ENCODE results near the gene SRXN1. TPM values are rescaled to one million over a fixed set of nuclear protein-coding genes. Genes with fewer than 3 reads are reported as not detected.

The SRXN1 gene
- total and polyA plus RNA-seq, 9 of the 15 experiments (the other 6 are each of a cell fraction or from before 2014, with no cell fraction given) = 6.8 to 36.4 (median 21.6) TPM

DNA sequence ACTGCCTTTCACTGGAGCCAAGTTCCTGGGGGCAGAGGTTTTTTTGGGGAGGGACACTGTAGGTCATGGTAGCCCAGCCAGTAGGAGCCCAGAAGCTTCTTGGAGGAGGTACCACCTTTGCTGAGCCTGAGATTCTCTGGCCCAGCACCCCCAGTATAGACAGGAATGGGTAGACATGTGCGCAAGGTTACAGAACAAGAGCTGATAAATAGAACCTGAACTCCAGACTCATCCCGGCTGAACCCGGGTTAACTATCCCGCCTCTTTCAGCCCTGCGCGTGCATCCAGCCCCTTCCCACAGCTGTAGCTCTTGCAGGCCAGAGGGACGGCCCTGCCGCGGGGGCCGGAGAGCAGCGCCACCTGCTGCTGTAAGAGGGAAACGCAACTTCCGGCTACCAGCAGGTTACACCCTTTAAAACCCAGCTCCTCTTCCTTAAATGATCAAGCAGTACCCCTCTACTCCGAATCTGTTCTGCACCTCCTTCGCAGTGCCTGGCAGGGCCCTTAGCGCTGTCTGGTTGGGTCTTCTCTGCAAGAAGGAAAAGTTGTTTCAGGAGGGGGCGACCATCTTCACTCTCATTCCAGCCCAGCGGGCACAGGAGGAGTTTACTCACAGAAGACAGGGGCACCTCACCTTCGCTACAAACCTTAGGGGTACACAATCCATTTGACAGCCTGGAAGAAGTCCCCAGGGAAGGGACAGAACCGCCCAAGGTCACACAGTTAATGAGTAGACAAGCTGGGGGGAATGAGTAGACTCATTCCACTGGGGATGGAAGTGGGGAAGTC lies 7.5 kb downstream of the SRXN1 start (continued):
- TF ChIP-seq MAZ (CRISPR knock-in tag; conservative IDR thresholded peaks at IDR 0.05 in 1 of 2, IDR thresholded peaks at IDR 0.05 in 1 of 2) = peak in 1 of 2 experiments; percentile 34; a peak in 1 of 4 replicates
- TF ChIP-seq SP1 (CRISPR knock-in tag; IDR thresholded peaks at IDR 0.05) = peak; percentile 35; the same call in 1 of the 2 replicates
- no peak for TF ChIP-seq TFAM (CRISPR knock-in tag; conservative IDR thresholded peaks at IDR 0.05)
- TF ChIP-seq SIX5 (IDR thresholded peaks at IDR 0.05; ENCODE audit: borderline replicate concordance in 1 of 2, insufficient read depth in 1 of 2, low read depth in 1 of 2, low read length in 2 of 2) = no peak
- no peak for TF ChIP-seq PHB2 (IDR thresholded peaks at IDR 0.05; ENCODE audit: low read depth)
- peak in 1 of 2 experiments; percentile 78; a peak in 2 of 4 replicates for TF ChIP-seq TEAD1 (CRISPR knock-in tag; IDR thresholded peaks at IDR 0.05)
- TF ChIP-seq ELF2 (CRISPR knock-in tag; IDR thresholded peaks at IDR 0.05) = 0 out of 2 replicates have a peak, but pooled peaks have one; percentile 25
- peak; percentile 39 for TF ChIP-seq POLR2B (IDR thresholded peaks at IDR 0.05; ENCODE audit: low read depth, partially characterized antibody)
- peak; percentile 85 to 86 for TF ChIP-seq RAD21 (CRISPR knock-in tag; conservative IDR thresholded peaks at IDR 0.05 in 1 of 2, IDR thresholded peaks at IDR 0.05 in 1 of 2)
- TF ChIP-seq KLF16 (IDR thresholded peaks at IDR 0.05) = 0 out of 2 replicates have a peak, but pooled peaks have one; percentile 18
- TF ChIP-seq, protein P1, sequence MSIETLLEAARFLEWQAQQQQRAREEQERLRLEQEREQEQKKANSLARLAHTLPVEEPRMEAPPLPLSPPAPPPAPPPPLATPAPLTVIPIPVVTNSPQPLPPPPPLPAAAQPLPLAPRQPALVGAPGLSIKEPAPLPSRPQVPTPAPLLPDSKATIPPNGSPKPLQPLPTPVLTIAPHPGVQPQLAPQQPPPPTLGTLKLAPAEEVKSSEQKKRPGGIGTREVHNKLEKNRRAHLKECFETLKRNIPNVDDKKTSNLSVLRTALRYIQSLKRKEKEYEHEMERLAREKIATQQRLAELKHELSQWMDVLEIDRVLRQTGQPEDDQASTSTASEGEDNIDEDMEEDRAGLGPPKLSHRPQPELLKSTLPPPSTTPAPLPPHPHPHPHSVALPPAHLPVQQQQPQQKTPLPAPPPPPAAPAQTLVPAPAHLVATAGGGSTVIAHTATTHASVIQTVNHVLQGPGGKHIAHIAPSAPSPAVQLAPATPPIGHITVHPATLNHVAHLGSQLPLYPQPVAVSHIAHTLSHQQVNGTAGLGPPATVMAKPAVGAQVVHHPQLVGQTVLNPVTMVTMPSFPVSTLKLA (conservative IDR thresholded peaks at IDR 0.05) = 0 out of 4 replicates have a peak, but pooled peaks of 1 of the 2 experiments have one; percentile 37
- TF ChIP-seq RBFOX2 (IDR thresholded peaks at IDR 0.05; ENCODE audit: low read depth, low read length) = peak; percentile 33; the same call in 1 of the 2 replicates
- no peak for TF ChIP-seq MXI1 (IDR thresholded peaks at IDR 0.05; ENCODE audit: low read depth, low read length)
- TF ChIP-seq, protein P2, sequence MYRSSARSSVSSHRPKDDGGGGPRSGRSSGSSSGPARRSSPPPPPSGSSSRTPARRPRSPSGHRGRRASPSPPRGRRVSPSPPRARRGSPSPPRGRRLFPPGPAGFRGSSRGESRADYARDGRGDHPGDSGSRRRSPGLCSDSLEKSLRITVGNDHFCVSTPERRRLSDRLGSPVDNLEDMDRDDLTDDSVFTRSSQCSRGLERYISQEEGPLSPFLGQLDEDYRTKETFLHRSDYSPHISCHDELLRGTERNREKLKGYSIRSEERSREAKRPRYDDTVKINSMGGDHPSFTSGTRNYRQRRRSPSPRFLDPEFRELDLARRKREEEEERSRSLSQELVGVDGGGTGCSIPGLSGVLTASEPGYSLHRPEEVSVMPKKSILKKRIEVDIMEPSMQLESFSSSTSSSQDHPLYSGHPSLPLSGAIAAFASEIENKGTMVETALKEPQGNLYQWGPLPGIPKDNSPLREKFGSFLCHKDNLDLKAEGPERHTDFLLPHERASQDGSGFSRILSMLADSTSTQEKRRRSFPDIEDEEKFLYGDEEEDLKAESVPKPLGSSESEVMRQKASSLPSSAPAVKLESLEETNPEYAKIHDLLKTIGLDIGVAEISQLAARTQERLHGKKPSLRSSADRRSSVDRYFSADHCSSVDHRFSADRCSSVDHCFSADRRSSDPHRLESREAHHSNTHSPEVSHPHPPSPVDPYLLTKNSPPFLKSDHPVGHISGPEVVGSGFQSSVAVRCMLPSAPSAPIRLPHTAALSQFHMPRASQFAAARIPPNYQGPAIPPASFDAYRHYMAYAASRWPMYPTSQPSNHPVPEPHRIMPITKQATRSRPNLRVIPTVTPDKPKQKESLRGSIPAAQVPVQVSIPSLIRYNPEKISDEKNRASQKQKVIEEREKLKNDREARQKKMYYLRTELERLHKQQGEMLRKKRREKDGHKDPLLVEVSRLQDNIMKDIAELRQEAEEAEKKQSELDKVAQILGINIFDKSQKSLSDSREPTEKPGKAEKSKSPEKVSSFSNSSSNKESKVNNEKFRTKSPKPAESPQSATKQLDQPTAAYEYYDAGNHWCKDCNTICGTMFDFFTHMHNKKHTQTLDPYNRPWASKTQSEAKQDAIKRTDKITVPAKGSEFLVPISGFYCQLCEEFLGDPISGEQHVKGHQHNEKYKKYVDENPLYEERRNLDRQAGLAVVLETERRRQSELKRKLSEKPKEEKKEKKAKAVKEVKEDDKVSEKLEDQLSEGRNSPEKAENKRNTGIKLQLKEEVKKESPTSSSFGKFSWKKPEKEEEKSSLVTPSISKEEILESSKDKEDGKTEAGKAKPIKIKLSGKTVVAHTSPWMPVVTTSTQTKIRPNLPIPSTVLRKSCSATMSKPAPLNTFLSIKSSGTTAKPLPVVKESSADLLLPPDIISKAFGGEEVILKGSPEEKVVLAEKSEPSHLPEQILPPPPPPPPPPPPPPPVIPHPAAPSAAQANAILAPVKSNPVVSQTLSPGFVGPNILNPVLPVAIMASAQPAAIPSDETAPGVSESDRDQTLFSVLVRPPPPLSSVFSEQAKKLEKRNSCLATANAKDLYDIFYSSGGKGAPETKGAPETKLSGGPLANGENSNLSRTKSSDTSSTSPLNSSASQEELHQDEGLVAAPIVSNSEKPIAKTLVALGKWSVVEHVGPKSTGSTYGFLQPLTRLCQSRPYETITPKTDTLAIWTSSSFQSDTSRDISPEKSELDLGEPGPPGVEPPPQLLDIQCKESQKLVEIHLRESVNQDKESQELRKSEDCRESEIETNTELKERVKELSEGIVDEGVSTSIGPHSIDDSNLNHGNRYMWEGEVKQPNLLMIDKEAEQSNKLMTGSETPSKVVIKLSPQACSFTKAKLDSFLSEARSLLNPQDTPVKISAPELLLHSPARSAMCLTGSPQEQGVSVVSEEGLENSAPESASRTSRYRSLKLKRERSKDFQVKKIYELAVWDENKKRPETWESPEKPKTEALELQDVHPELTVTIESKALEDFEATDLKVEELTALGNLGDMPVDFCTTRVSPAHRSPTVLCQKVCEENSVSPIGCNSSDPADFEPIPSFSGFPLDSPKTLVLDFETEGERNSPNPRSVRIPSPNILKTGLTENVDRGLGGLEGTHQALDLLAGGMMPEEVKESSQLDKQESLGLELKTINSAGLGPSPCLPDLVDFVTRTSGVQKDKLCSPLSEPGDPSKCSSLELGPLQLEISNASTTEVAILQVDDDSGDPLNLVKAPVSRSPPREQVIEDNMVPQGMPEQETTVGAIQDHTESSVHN (IDR thresholded peaks at IDR 0.05; ENCODE audit: borderline replicate concordance in 1 of 2, low read depth in 1 of 2) = no peak
- TF ChIP-seq POLR2AphosphoS2 (IDR thresholded peaks at IDR 0.05; ENCODE audit: low read length) = 0 out of 2 replicates have a peak, but pooled peaks have one; percentile 42
- TF ChIP-seq ZNF24 (IDR thresholded peaks at IDR 0.05) = no peak

Data from K562 (cell line).